HEK293 (cell line): ENCODE data around the gene TOMM40L.

Experiments used
- CTCF ChIA-PET: fragments of 350-600 bp; formaldehyde crosslinking; extraction: SDS; loops from one replicate; lab custom pipeline; 2021; ENCODE audit warnings: antibody characterized with exemption; lab: Yijun Ruan, JAX
- POLR2A ChIA-PET: fragments of 300-600 bp; formaldehyde crosslinking; extraction: SDS; loops from one replicate; lab custom pipeline; 2020; ENCODE audit warnings: antibody characterized with exemption, inconsistent platforms; lab: Yijun Ruan, JAX
- H3K27ac ChIP-seq: fragments of 200-500 bp; sonication (Bioruptor generic); 2 replicates; pipeline ENCODE4 v1.5.1; 2014; ENCODE audit warnings: low read depth, low read length, control low read depth, inconsistent platforms; ENCODE audit errors: extremely low read depth
- H3K36me3 ChIP-seq, 2 experiments: fragments of 200-500 bp in 1 of 2; sonication (Bioruptor generic) in 1 of 2; 1 replicate in 1 of 2; 2 replicates in 1 of 2; pipeline ENCODE4 v1.5.1; 2014 to 2017; ENCODE audit warnings: inconsistent platforms in 2 of 2, low read length in 2 of 2; ENCODE audit not compliant: control insufficient read depth in 2 of 2, insufficient read depth in 1 of 2
- H3K4me1 ChIP-seq: fragments of 200-500 bp; sonication (Bioruptor generic); 2 replicates; pipeline ENCODE4 v1.5.1; 2014; ENCODE audit warnings: mild to moderate bottlenecking, low read length, inconsistent platforms; ENCODE audit not compliant: control insufficient read depth, insufficient read depth
- H3K4me3 ChIP-seq: 2 replicates; pipeline ENCODE4 v1.5.1; 2011; ENCODE audit warnings: low read depth, mild to moderate bottlenecking, control low read depth, low read length, moderate library complexity
- H3K9me3 ChIP-seq: fragments of 200-500 bp; sonication (Bioruptor generic); 2 replicates; pipeline ENCODE4 v1.5.1; 2014; ENCODE audit warnings: low read depth, low read length, inconsistent platforms; ENCODE audit not compliant: control insufficient read depth, insufficient read depth
- GLIS1 ChIP-seq: fragments of 450-650 bp; formaldehyde crosslinking; IDR thresholded peaks from 2 replicates; pipeline ENCODE4 v1.5.1; 2016; ENCODE audit warnings: missing biosample characterization, missing genetic modification characterization
- OVOL3 ChIP-seq: fragments of 450-650 bp; formaldehyde crosslinking; IDR thresholded peaks from 2 replicates; pipeline ENCODE4 v1.5.1; 2016; ENCODE audit warnings: missing biosample characterization, missing genetic modification characterization
- SCRT1 ChIP-seq: fragments of 450-650 bp; formaldehyde crosslinking; IDR thresholded peaks from 2 replicates; pipeline ENCODE4 v1.5.1; 2016; ENCODE audit warnings: missing biosample characterization, missing genetic modification characterization, borderline replicate concordance
- SETDB1 ChIP-seq: IDR thresholded peaks from one replicate; pipeline ENCODE4 v1.6.1; 2017; ENCODE audit warnings: mild to moderate bottlenecking, low read length, moderate library complexity, mixed read lengths; ENCODE audit not compliant: insufficient read length
- SP7 ChIP-seq: fragments of 450-650 bp; formaldehyde crosslinking; IDR thresholded peaks from 2 replicates; pipeline ENCODE4 v1.5.1; 2016; ENCODE audit warnings: missing biosample characterization, missing genetic modification characterization
- TCF7L2 ChIP-seq: IDR thresholded peaks from 2 replicates; pipeline ENCODE4 v1.6.1; 2011; ENCODE audit warnings: low read depth, mild to moderate bottlenecking, inconsistent platforms, low read length, moderate library complexity, borderline replicate concordance
- ZBTB20 ChIP-seq: fragments of 450-650 bp; formaldehyde crosslinking; IDR thresholded peaks from 2 replicates; pipeline ENCODE4 v1.5.1; 2016; ENCODE audit warnings: missing biosample characterization, missing genetic modification characterization
- ZBTB21 ChIP-seq: fragments of 450-650 bp; formaldehyde crosslinking; IDR thresholded peaks from 2 replicates; pipeline ENCODE4 v1.5.1; 2017; ENCODE audit warnings: missing biosample characterization, missing genetic modification characterization
- ZBTB8A ChIP-seq: fragments of 450-650 bp; formaldehyde crosslinking; IDR thresholded peaks from 2 replicates; pipeline ENCODE4 v1.5.1; 2016; ENCODE audit warnings: missing biosample characterization, missing genetic modification characterization
- ZNF223 ChIP-seq: fragments of 450-650 bp; formaldehyde crosslinking; IDR thresholded peaks from 2 replicates; pipeline ENCODE4 v1.5.1; 2016; ENCODE audit warnings: missing biosample characterization, missing genetic modification characterization
- ZNF239 ChIP-seq: fragments of 450-650 bp; formaldehyde crosslinking; IDR thresholded peaks from 2 replicates; pipeline ENCODE4 v1.5.1; 2016; ENCODE audit warnings: missing biosample characterization, missing genetic modification characterization
- ZNF510 ChIP-seq: fragments of 450-650 bp; formaldehyde crosslinking; IDR thresholded peaks from 2 replicates; pipeline ENCODE4 v1.5.1; 2018; ENCODE audit warnings: mild to moderate bottlenecking, missing genetic modification characterization, missing biosample characterization; ENCODE audit not compliant: insufficient replicate concordance
- ZNF544 ChIP-seq: fragments of 450-650 bp; formaldehyde crosslinking; IDR thresholded peaks from 2 replicates; pipeline ENCODE4 v1.5.0; 2017; ENCODE audit warnings: missing biosample characterization, missing genetic modification characterization
- ZNF626 ChIP-seq: fragments of 450-650 bp; sonication (Bioruptor Pico); formaldehyde crosslinking; IDR thresholded peaks from 2 replicates; pipeline ENCODE4 v1.5.1; 2018; ENCODE audit warnings: missing biosample characterization, missing genetic modification characterization, inconsistent platforms
- ZNF629 ChIP-seq: fragments of 450-650 bp; formaldehyde crosslinking; IDR thresholded peaks from 2 replicates; pipeline ENCODE4 v1.5.1; 2017; ENCODE audit warnings: missing biosample characterization, missing genetic modification characterization
- ZNF76 ChIP-seq: fragments of 450-650 bp; formaldehyde crosslinking; IDR thresholded peaks from 2 replicates; pipeline ENCODE4; 2016; ENCODE audit warnings: low read depth, missing biosample characterization, missing genetic modification characterization, borderline replicate concordance
- ZNF768 ChIP-seq: fragments of 450-650 bp; formaldehyde crosslinking; IDR thresholded peaks from 2 replicates; pipeline ENCODE4 v1.5.1; 2018; ENCODE audit warnings: missing biosample characterization, mild to moderate bottlenecking, missing genetic modification characterization
- ZNF792 ChIP-seq: fragments of 450-650 bp; formaldehyde crosslinking; IDR thresholded peaks from 2 replicates; pipeline ENCODE4 v1.5.1; 2016; ENCODE audit warnings: missing biosample characterization, missing genetic modification characterization
- TF ChIP-seq, protein P1 (sequence below): fragments of 450-650 bp; formaldehyde crosslinking; IDR thresholded peaks from 2 replicates; pipeline ENCODE4 v1.5.1; 2016; ENCODE audit warnings: missing biosample characterization, missing genetic modification characterization
- TF ChIP-seq, protein P2 (sequence below): fragments of 450-650 bp; IDR thresholded peaks from 2 replicates; pipeline ENCODE4 v1.5.1; 2018; ENCODE audit warnings: missing biosample characterization, mild to moderate bottlenecking, missing genetic modification characterization
- TF ChIP-seq, protein P3 (sequence below): fragments of 450-650 bp; formaldehyde crosslinking; IDR thresholded peaks from 2 replicates; pipeline ENCODE4 v1.5.1; 2016; ENCODE audit warnings: missing biosample characterization, missing genetic modification characterization
- TF ChIP-seq, protein P4 (sequence below): fragments of 450-650 bp; formaldehyde crosslinking; IDR thresholded peaks from 2 replicates; pipeline ENCODE4 v1.5.1; 2016; ENCODE audit warnings: missing biosample characterization, missing genetic modification characterization

The TOMM40L gene

DNA sequence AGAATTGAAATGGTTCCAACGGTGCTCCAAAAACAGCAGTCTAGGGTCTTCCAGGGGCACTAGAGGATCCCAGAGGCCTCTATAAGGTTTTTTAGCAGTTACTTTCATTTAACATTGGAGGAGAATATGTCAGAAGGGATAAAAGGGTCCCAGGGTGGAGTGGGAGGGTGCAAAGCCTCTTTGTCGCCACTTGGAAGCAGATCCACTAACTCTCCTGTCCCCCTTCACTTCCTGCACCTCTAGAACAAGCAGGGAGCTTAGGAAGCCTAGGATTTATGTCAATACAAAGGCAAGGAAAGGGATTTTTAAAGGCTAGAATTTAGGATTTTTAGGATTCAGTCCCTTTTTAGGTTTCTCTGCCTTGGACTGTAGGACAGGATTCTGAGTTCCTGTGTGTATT is 41.0 kb downstream of the TOMM40L start:
- TF ChIP-seq SETDB1 (no peak), ZNF223 (no peak), GLIS1 (no peak), ZBTB8A (no peak), OVOL3 (tag by site-specific recombination) (no peak)
- TF ChIP-seq, protein P1, sequence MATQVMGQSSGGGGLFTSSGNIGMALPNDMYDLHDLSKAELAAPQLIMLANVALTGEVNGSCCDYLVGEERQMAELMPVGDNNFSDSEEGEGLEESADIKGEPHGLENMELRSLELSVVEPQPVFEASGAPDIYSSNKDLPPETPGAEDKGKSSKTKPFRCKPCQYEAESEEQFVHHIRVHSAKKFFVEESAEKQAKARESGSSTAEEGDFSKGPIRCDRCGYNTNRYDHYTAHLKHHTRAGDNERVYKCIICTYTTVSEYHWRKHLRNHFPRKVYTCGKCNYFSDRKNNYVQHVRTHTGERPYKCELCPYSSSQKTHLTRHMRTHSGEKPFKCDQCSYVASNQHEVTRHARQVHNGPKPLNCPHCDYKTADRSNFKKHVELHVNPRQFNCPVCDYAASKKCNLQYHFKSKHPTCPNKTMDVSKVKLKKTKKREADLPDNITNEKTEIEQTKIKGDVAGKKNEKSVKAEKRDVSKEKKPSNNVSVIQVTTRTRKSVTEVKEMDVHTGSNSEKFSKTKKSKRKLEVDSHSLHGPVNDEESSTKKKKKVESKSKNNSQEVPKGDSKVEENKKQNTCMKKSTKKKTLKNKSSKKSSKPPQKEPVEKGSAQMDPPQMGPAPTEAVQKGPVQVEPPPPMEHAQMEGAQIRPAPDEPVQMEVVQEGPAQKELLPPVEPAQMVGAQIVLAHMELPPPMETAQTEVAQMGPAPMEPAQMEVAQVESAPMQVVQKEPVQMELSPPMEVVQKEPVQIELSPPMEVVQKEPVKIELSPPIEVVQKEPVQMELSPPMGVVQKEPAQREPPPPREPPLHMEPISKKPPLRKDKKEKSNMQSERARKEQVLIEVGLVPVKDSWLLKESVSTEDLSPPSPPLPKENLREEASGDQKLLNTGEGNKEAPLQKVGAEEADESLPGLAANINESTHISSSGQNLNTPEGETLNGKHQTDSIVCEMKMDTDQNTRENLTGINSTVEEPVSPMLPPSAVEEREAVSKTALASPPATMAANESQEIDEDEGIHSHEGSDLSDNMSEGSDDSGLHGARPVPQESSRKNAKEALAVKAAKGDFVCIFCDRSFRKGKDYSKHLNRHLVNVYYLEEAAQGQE (tag by site-specific recombination): no peak
- ChIA-PET POLR2A (no interaction called here), CTCF (interaction anchor here (0.6 to 2.8 kb wide), 3 partner anchors 24 to 118 kb away, joined by 3 to 12 read pairs (median 4); no protein-coding TSS in a partner anchor)

DNA sequence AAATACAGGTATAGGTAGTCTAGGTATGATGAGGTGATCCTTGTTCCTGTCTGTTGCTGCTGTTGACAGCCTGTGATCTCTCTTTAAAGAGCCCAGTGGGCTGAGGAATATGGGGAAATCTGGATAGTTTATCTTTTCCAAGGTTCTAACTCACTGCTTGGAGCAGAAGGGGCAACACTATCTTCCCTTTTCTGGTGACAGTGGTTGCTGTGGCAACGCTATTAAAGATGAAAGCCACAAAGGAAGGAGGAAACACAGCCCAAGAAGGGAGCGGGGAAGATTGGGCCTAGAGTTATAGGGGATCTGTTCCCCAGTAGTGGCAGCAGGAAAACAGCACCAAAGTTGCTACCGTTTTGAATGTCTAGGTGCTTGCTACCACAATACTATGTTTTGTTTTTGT is 41.5 kb downstream of the TOMM40L start:
- POLR2A ChIA-PET: no interaction called here
- H3K27ac ChIP-seq: no peak overlapping the region
- 0 out of 2 replicates have a peak, but pooled peaks cover 3% of the 10 kb centered on the region for H3K4me1 ChIP-seq
- CTCF ChIA-PET: interaction anchor here (0.6 to 2.8 kb wide), 2 partner anchors 23 to 49 kb away, joined by 4 to 12 read pairs; no protein-coding TSS in a partner anchor
- no peaks in the 10 kb centered on the region for H3K9me3 ChIP-seq
- TF ChIP-seq ZBTB20 (tag by site-specific recombination) (peak; percentile 42; the same call in 1 of the 2 replicates), SCRT1 (tag by site-specific recombination) (no peak)
- H3K4me3 ChIP-seq: no peak overlapping the region
- no peaks in the 10 kb centered on the region for H3K36me3 ChIP-seq

More for the DNA sequence above, 41.0 kb downstream of the TOMM40L start:
- Histone ChIP-seq H3K9me3 (no peaks in the 10 kb centered on the region), H3K4me1 (0 out of 2 replicates have a peak, but pooled peaks cover 3% of the 10 kb centered on the region), H3K36me3 (no peaks in the 10 kb centered on the region), H3K27ac (no peak overlapping the region), H3K4me3 (no peak overlapping the region)

DNA sequence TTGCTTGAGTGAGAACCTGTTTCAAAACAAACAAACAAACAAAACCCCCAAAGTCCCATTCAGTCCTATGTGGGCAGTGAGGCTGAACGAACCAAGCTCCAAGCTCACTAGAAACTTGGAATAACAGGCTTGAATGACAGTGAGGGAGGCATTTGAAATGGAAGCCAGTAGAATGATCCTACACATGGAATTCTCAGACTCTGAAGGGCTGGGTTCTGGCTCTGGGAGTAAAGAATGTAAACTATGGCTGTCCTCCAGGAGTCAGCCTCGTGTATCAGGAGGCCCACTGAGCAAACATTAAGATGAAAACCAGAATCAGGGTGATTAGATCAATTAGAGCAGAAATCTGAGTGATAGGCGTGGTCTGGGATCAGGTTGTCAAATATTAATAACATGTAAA is 47.5 kb downstream of the TOMM40L start:
- POLR2A ChIA-PET: no interaction called here
- TF ChIP-seq ZNF239 (tag by site-specific recombination) (no peak), TCF7L2 (no peak), ZNF76 (tag by site-specific recombination) (no peak), ZNF768 (tag by site-specific recombination) (no peak), SP7 (tag by site-specific recombination) (no peak), ZNF792 (no peak), ZNF510 (tag by site-specific recombination) (no peak), ZBTB21 (tag by site-specific recombination) (no peak), ZNF629 (tag by site-specific recombination) (no peak), ZNF626 (tag by site-specific recombination) (no peak), ZNF544 (tag by site-specific recombination) (no peak)
- TF ChIP-seq, protein P2, sequence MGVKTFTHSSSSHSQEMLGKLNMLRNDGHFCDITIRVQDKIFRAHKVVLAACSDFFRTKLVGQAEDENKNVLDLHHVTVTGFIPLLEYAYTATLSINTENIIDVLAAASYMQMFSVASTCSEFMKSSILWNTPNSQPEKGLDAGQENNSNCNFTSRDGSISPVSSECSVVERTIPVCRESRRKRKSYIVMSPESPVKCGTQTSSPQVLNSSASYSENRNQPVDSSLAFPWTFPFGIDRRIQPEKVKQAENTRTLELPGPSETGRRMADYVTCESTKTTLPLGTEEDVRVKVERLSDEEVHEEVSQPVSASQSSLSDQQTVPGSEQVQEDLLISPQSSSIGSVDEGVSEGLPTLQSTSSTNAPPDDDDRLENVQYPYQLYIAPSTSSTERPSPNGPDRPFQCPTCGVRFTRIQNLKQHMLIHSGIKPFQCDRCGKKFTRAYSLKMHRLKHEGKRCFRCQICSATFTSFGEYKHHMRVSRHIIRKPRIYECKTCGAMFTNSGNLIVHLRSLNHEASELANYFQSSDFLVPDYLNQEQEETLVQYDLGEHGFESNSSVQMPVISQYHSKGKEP (tag by site-specific recombination): no peak
- TF ChIP-seq, protein P3, sequence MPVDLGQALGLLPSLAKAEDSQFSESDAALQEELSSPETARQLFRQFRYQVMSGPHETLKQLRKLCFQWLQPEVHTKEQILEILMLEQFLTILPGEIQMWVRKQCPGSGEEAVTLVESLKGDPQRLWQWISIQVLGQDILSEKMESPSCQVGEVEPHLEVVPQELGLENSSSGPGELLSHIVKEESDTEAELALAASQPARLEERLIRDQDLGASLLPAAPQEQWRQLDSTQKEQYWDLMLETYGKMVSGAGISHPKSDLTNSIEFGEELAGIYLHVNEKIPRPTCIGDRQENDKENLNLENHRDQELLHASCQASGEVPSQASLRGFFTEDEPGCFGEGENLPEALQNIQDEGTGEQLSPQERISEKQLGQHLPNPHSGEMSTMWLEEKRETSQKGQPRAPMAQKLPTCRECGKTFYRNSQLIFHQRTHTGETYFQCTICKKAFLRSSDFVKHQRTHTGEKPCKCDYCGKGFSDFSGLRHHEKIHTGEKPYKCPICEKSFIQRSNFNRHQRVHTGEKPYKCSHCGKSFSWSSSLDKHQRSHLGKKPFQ (tag by site-specific recombination): no peak
- TF ChIP-seq, protein P4, sequence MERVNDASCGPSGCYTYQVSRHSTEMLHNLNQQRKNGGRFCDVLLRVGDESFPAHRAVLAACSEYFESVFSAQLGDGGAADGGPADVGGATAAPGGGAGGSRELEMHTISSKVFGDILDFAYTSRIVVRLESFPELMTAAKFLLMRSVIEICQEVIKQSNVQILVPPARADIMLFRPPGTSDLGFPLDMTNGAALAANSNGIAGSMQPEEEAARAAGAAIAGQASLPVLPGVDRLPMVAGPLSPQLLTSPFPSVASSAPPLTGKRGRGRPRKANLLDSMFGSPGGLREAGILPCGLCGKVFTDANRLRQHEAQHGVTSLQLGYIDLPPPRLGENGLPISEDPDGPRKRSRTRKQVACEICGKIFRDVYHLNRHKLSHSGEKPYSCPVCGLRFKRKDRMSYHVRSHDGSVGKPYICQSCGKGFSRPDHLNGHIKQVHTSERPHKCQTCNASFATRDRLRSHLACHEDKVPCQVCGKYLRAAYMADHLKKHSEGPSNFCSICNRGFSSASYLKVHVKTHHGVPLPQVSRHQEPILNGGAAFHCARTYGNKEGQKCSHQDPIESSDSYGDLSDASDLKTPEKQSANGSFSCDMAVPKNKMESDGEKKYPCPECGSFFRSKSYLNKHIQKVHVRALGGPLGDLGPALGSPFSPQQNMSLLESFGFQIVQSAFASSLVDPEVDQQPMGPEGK: no peak
- CTCF ChIA-PET: no interaction called here

More for the DNA sequence above, 47.5 kb downstream of the TOMM40L start:
- Histone ChIP-seq H3K27ac (no peak overlapping the region), H3K9me3 (no peaks in the 10 kb centered on the region), H3K4me3 (no peak overlapping the region), H3K36me3 (no peaks in the 10 kb centered on the region), H3K4me1 (no peaks in the 10 kb centered on the region)
